Stimulated activated effector memory CD8-positive, alpha-beta T cell treated with anti-CD3 and anti-CD28 coated beads, Interleukin-12 subunit alpha, Interleukin-12 subunit beta, amount 100 ng/mL, for 72 hours (primary cell): Measurements from ENCODE around the gene TRIP11.

Experiments used
- ATAC-seq: fragments of 150-1000 bp; cut with Tn5 transposase; 2 replicates; pipeline ENCODE4 v1.10.0; 2021
- DNase-seq, 2 donors: peaks; one replicate each; pipeline ENCODE4 v3.0.0; 2021 to 2022; ENCODE audit warnings: low spot score in 2 of 2
- H3K27ac Mint-ChIP-seq: one replicate; pipeline ENCODE4 v1.8.0; 2022; ENCODE audit warnings: mild to moderate bottlenecking, mixed read lengths
- H3K36me3 Mint-ChIP-seq: one replicate; pipeline ENCODE4 v1.8.0; 2022; ENCODE audit warnings: mild to moderate bottlenecking, mixed read lengths
- H3K4me1 Mint-ChIP-seq: one replicate; pipeline ENCODE4 v1.8.0; 2022; ENCODE audit warnings: mixed read lengths
- H3K4me3 Mint-ChIP-seq: one replicate; pipeline ENCODE4 v1.8.0; 2022; ENCODE audit warnings: mild to moderate bottlenecking, mixed read lengths
- H3K9me3 Mint-ChIP-seq: one replicate; pipeline ENCODE4 v1.8.0; 2022; ENCODE audit warnings: mixed read lengths

The TRIP11 gene

DNA sequence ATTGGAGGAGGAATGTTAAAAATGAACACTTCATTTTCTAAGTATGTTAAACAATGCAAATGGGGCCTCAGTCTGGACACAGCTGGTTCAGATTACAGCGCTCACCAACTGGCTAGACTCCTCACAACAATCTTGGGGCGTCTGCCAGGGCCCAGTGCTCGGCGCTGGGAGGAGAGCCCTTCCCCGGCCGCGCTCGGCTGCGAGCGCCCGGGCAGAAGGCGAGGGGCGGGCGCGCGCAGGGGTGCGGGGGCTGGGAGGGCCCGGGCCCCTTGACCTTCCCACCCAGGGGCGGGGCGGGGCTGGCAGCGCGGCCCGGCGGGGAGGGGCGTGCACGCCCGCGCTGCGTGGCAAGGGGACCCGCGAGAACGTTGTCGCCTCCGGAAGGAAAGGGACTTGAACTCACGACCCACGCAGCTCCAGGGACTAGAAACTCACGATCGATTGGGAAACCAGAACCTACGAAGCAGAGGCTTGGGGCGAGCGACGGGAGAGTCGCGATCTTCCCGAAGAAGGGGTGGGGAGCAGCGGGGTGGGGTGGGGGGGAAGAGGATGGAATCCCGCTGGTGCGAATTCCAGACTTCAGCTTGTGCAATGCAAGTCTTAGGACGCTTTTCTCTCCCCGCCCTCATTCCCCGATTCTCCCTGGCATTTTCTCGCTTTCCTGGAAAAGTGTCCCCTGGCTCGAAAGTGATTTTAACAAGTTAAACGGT, 92.2 kb downstream of the TRIP11 start, which contains the start of gene FBLN5:
Gene FBLN5, minus strand, starts transcription at position 220 of the 710 bp plus-strand sequence. CDS start 465 bp downstream, outside the sequence.
- ATAC-seq (peak; percentile 80), DNase-seq (peak; percentile 18 to 56)
- Mint-ChIP-seq H3K4me1 (peaks cover 13% of the 10 kb centered on the region), H3K36me3 (no peaks in the 10 kb centered on the region), H3K27ac (peak within 1 kb of the TSS; percentile 58), H3K9me3 (no peaks in the 10 kb centered on the region), H3K4me3 (peak within 1 kb of the TSS; percentile 74)

DNA sequence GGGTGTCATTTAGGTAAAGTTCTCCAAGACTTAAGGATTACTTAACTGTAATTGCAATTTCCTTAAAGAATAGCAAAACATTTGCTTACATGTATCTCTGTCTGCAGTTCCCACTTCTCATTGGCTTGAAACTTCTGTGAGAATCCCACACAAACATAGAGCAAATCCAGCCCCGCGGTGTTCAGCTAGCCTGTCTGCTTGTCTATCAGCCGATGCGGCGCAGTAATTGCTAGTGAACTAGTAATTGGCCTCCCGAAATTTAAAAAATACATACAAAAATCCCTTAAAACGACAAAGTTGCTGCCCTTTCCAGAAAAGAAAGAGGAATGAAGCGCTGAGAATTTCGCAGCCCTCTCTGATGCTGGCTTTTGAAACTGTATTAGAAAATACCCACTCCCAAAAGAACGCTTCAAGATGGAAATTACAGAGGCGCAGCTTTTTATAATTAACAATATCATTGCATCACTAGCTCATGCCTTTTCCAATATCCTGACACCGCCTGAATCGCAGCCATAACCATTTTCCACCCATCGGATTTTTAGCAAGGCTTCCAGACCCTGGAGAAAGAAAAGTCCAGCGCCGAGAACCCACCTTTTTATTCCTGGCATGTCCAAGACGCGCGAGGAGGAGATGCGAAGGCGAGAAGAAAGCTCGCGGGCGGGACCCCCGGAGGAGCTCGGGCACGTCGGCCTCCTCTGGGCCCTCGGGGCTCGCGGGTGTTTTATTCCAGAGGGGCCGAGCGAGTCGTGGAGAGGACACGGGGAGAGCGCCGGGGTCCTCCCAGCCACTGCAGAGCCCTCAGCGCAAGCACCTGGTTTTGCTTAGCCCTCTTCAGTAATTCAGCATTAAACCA, 93.0 kb downstream of the TRIP11 start:
- no peak for DNase-seq
- peaks cover 13% of the 10 kb centered on the region for H3K4me1 Mint-ChIP-seq
- H3K27ac Mint-ChIP-seq = peak overlapping the region; percentile 58
- no peaks in the 10 kb centered on the region for H3K36me3 Mint-ChIP-seq
- H3K4me3 Mint-ChIP-seq = peak overlapping the region; percentile 74
- no peaks in the 10 kb centered on the region for H3K9me3 Mint-ChIP-seq
- peak; percentile 48 for ATAC-seq

DNA sequence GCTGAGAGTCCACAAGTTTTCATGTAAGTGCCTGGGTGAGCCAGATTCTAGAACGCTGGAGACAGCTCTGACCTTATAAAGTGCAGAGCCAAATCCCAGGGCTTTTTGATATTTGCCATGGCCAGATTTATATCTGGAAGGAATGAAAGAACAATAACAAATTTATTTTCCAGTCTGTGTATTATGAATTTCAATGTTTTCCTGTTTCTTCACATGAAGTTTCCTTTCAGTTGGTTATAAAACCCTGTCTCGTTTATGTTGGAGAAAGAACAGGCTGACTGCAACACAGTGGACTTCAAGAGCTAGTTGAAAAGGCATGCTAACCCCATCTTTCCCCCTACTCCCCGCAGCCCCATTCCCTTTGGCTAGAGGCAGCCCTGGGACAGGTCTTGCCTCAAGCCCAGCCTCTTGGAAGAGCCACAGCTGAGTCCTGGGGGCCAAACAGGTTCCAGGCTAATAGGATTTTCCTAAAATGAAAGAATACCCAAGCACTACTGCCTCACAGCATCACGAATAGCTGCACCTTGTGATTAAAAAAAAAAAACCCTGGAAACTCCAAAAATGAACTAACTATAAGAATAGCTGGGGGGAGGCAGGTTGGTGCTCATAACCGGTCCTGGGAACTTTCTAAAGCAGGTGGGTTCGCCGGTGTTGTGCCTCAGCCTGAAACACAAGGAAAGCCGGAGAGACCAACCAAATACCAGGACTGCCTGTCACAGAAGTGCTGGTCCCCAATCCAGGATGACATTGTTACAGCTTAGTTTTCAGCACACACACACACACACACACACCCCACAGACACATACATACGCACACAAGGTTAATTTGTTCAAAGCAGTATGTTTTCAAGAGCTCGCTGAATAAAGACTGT, 93.9 kb downstream of the TRIP11 start:
- Mint-ChIP-seq H3K27ac (no peak overlapping the region), H3K4me3 (peak overlapping the region; percentile 74), H3K4me1 (peaks cover 13% of the 10 kb centered on the region), H3K36me3 (no peaks in the 10 kb centered on the region), H3K9me3 (no peaks in the 10 kb centered on the region)
- ATAC-seq (no peak), DNase-seq (no peak)

DNA sequence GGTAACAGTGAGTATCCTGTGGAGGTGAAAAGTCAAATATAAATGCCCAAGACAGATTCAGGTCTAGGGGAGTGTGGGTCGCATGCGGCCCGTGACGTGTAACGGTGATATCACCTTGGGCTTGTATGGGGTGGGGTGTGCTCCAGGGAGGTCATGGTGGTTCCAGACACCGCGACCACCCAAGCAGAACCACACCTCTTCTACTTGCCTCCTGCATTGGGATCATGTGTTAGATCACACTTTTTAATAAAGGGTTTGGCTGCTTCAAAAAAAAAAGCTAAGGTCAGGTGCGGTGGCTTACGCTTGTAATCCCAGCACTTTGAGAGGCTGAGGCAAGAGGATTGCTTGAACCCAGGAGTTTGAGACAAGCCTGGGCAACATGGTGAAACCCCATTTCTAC, 96.9 kb downstream of the TRIP11 start:
- no peaks in the 10 kb centered on the region for H3K9me3 Mint-ChIP-seq
- no peak overlapping the region for H3K27ac Mint-ChIP-seq
- no peak overlapping the region for H3K4me3 Mint-ChIP-seq
- no peak for ATAC-seq
- no peaks in the 10 kb centered on the region for H3K36me3 Mint-ChIP-seq
- peaks cover 13% of the 10 kb centered on the region for H3K4me1 Mint-ChIP-seq
- no peak for DNase-seq

DNA sequence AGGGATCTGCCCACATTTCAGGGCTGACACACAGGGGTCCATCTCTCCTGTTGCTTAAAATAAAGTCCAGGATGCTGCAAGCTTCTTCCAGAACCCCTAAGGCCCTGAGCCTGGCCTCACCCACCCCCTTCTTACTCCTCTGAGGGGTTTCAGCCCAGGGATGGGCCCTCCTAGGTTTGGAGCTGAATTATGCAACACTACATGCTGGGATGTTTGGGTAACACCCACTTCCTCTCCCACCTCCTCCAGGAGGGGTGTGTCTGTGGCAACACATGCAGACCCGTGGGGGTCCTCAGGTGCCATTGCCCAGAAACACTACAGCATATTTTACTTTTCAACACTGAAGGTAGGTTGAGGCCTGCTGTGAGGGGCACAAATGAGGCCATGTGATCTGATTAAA, 97.7 kb downstream of the TRIP11 start:
- peaks cover 12% of the 10 kb centered on the region for H3K4me1 Mint-ChIP-seq
- no peaks in the 10 kb centered on the region for H3K36me3 Mint-ChIP-seq
- no peaks in the 10 kb centered on the region for H3K9me3 Mint-ChIP-seq
- DNase-seq (no peak), ATAC-seq (no peak)
- no peak overlapping the region for H3K4me3 Mint-ChIP-seq
- no peak overlapping the region for H3K27ac Mint-ChIP-seq

DNA sequence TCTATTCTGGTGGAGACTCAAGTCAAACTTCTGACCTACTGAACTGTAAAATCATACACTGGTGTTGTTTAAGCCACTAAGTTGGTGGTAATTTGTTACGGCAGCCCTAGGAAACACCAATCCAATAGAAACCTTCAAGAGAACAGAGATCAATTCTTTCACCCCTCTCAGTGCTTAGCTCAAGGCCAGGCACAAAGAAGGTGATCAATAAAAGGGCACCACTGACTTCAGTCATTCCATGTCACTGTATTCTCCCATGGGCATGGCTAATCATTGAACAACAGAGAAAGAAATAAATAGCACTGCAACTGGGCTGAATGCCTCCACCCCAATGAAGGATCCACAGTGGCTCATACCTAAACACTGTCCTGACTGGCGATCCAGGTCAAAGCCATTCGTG, 99.7 kb downstream of the TRIP11 start:
- Mint-ChIP-seq H3K4me3 (no peak overlapping the region), H3K27ac (no peak overlapping the region), H3K4me1 (peaks cover 6% of the 10 kb centered on the region), H3K9me3 (no peaks in the 10 kb centered on the region), H3K36me3 (no peaks in the 10 kb centered on the region)
- DNase-seq = no peak
- ATAC-seq = no peak

DNA sequence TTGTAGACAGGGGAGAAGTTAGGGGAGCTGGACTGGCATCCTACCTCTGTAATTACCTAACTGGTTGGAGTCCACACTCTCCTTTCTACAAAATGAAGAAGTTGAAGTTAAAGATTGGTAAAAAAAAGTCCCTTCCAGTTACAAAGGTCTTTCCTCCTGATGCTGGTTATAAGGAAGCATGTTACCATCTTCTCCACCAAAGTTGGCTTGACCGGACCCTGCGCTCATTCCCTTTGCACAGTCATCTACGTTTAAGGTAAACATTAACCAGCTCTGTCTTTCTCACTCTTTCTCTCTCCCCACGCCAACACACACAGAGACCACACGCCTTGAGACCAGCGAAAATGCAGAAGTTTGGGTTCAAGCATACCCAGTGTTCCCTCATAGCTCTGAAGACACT, 104.3 kb downstream of the TRIP11 start:
- no peaks in the 10 kb centered on the region for H3K9me3 Mint-ChIP-seq
- H3K36me3 Mint-ChIP-seq = no peaks in the 10 kb centered on the region
- H3K4me1 Mint-ChIP-seq = no peaks in the 10 kb centered on the region
- H3K27ac Mint-ChIP-seq = no peak overlapping the region
- no peak overlapping the region for H3K4me3 Mint-ChIP-seq
- ATAC-seq (no peak), DNase-seq (no peak)

DNA sequence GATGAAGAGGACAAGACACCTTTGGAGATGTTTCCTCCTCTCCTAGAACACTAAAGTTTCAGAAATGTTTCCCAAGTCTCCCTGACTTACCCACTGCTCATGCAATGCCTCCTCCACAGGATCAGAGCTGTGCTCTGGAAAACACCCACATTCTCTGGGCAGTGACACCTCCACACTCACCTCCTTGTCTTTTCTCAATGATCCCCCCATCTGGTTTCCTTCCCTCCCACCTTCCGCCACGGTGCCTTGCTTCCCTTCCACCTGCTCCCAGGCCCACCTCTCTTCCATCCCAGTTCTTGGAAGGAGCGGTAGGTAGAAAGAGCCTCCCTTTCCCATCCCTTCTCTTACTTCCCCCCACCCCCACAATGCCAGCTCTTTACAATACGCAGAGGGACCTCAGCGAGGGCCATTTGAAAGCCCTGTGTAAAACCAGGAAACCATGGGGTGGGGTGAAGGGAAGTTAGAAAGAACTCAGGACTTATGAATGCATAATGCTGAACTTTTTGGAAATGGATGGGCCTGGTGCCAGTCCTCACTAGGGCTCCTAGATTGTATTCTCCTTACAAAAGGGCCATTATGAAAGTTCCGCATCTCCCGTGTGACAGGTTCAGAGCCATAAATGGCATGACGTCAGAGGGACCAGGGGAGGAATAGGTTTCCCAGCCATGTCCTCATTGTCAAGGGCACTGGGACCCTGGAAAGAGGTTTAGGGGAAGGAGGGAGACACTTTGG, 105.1 kb downstream of the TRIP11 start:
- no peaks in the 10 kb centered on the region for H3K4me1 Mint-ChIP-seq
- no peak for ATAC-seq
- no peaks in the 10 kb centered on the region for H3K9me3 Mint-ChIP-seq
- H3K4me3 Mint-ChIP-seq = no peak overlapping the region
- H3K36me3 Mint-ChIP-seq = no peaks in the 10 kb centered on the region
- H3K27ac Mint-ChIP-seq = no peak overlapping the region
- DNase-seq = no peak

DNA sequence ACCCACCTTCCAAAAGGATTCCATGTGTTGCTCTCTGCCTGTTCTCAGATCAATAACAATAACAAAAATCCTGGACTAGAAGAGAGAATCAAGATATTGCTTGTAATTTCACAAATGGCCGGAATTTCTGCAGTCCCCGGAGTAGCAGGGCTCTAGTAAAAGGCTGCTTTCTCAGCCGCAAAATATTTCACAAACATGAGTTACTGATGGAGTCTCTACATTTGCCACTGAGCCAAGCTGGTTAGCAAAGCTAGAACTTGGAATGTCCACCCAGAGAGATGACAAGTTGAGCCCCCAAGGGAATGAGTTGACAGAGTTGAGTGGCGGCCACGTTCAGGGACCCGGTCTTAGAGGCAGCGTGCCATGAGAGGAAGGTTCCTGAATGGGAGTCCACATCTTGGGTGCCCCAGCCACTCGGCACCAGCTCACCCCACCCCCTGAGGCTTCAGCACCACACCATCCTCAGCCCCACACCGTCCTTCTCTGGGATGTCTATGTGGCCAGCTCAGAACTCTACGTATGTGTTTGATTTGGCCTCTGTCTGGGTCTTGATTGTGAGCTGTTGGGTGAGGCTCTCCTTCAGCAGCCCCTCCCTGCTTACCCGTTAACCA, 108.3 kb downstream of the TRIP11 start:
- DNase-seq (no peak), ATAC-seq (no peak)
- H3K27ac Mint-ChIP-seq = no peak overlapping the region
- no peak overlapping the region for H3K4me3 Mint-ChIP-seq
- H3K36me3 Mint-ChIP-seq = no peaks in the 10 kb centered on the region
- no peaks in the 10 kb centered on the region for H3K9me3 Mint-ChIP-seq
- H3K4me1 Mint-ChIP-seq = no peaks in the 10 kb centered on the region

DNA sequence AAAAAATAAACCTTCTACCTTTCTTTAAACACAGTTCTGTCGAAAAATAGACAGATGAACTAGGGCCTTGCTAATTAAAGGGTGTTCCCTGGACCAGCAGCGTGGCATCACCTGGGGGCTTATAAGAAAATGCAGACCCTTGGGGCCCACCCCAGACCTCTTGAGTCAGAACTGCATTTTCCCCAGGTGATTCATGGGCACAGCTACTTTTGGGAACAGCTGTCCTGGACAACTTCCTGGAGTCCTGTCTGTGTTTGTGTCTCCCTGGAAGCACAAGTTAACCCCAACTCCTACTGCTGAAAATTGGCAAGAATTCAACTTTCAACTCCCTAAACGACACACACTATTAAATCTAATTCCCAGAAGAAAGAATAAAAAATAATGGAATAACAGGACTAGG, 110.2 kb downstream of the TRIP11 start:
- H3K36me3 Mint-ChIP-seq = no peaks in the 10 kb centered on the region
- no peak for ATAC-seq
- no peaks in the 10 kb centered on the region for H3K4me1 Mint-ChIP-seq
- no peak for DNase-seq
- H3K9me3 Mint-ChIP-seq = no peaks in the 10 kb centered on the region
- H3K27ac Mint-ChIP-seq = no peak overlapping the region
- H3K4me3 Mint-ChIP-seq = no peak overlapping the region

DNA sequence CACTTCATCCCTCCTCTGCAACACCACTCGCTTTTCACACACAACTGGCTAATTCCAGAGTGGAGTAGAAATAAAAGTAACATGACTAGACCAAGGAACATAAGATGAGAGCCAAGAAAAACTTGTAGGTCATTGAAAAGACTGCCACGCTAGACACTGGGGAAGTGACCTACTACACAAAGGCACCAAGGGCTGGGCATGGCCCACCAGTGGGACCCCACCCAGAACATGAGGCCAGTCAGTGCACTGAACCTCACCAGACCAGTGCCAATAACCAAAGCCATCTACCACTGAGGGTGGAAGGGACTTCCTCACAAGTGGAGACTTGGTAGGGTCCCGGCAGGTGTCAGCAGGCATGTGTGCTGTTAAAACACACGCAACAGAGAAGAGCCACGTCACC, 112.1 kb downstream of the TRIP11 start:
- no peaks in the 10 kb centered on the region for H3K4me1 Mint-ChIP-seq
- no peaks in the 10 kb centered on the region for H3K36me3 Mint-ChIP-seq
- no peak overlapping the region for H3K27ac Mint-ChIP-seq
- no peak for ATAC-seq
- no peaks in the 10 kb centered on the region for H3K9me3 Mint-ChIP-seq
- H3K4me3 Mint-ChIP-seq = no peak overlapping the region
- no peak for DNase-seq

DNA sequence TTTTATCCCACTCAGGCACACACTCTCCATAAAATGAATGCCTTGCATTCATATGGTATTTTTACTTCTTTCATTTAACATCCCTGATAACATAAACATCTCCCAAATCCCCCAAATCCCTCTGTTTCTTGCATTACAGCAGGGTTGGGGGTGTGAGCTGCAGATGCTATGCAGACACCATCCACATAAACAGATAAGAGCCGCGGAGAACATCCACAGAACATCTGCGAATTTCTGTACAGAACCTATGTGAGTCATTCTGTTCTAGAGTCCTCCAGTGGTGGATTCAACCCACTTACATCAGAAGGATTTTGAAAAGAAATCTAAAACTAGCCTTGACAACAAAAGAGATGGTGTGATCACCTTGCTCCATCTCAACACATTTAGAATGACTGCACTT, 112.7 kb downstream of the TRIP11 start:
- Mint-ChIP-seq H3K4me3 (no peak overlapping the region), H3K4me1 (no peaks in the 10 kb centered on the region), H3K9me3 (no peaks in the 10 kb centered on the region), H3K36me3 (no peaks in the 10 kb centered on the region), H3K27ac (no peak overlapping the region)
- DNase-seq = no peak
- ATAC-seq = no peak

DNA sequence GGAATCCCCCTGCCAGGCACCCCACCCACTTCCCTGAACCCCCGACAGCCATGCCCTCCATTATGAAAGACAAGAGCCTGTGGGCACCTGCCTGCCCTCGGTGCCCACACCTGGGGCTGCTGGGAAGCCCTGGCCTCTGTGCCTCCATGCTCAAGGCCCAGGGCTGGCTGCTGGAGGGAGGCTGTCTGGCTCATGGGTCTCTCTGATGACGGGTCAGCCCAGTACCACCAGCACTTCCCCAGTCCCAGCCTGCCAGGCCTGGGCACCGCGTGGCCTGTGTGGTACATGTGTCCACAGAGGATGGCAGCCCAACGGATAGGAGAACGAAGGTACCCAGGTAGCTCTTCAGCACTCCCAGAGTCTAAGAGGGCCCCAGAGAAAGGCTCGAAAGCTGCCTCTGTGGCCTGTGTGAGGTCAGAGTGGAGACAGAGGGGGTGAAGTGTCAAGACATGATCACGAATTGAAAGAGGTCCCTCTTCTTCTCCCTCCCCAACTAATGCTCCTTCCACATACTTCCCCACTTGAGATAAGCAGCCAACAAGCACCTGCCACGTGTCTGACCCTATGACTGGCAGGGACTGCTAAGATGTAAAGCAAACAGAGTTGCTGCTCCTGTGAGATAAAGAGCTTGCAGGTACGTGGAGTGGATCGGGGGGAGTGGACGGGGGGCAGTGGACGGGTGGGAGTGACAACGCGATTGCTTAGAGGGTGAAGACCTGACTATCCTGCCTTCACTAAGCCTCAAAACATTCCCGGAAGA, 113.5 kb downstream of the TRIP11 start:
- no peaks in the 10 kb centered on the region for H3K4me1 Mint-ChIP-seq
- no peak overlapping the region for H3K27ac Mint-ChIP-seq
- no peak for DNase-seq
- H3K4me3 Mint-ChIP-seq = no peak overlapping the region
- no peaks in the 10 kb centered on the region for H3K9me3 Mint-ChIP-seq
- ATAC-seq = no peak
- H3K36me3 Mint-ChIP-seq = no peaks in the 10 kb centered on the region

DNA sequence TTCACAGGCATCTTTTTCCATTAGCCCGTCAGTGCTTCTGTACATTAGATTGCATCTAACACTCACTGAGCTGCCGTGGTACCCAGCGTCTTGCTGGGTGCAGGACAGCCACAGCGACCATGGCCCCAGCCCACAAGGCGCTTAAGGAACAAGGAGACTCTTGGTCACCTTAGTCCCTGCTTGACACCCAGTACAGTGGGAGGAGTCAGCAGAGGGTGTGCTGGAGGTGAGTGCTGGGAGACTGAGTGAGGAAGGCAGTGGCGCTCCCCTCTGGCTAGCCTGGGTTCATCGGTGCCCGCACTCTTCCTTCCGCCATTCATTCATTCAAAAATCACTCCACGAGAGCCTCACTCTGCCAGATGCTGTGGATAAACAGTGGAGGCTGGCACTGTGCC, 114.1 kb downstream of the TRIP11 start:
- no peaks in the 10 kb centered on the region for H3K9me3 Mint-ChIP-seq
- H3K27ac Mint-ChIP-seq = no peak overlapping the region
- H3K36me3 Mint-ChIP-seq = no peaks in the 10 kb centered on the region
- ATAC-seq (peak; percentile 16), DNase-seq (no peak)
- no peaks in the 10 kb centered on the region for H3K4me1 Mint-ChIP-seq
- H3K4me3 Mint-ChIP-seq = no peak overlapping the region
